Right renal cortex interstitium (tissue), 3 donors: ENCODE data around the gene TOGARAM1. TPM values are rescaled to one million over a fixed set of nuclear protein-coding genes. Genes with fewer than 3 reads are reported as not detected.
"Not testable (repeated sequence)": the region's sequence is repeated elsewhere in the genome, so short reads cannot be mapped to it uniquely, and the experiment has no call there.

Experiments
- DNase-seq, 3 donors: peaks; one replicate each; pipeline ENCODE4 v3.0.0-alpha.2; 2013; ENCODE audit warnings: low read depth in 3 of 3, low spot score in 2 of 3
- polyA plus RNA-seq, 3 donors: library from polyadenylated mRNA; unstranded; fragments of 120-200 nt; gene quantifications; one replicate each; pipeline ENCODE4 v1.2.1, GENCODE V29; 2013; ENCODE audit not compliant: insufficient read length in 3 of 3

The TOGARAM1 gene
- polyA plus RNA-seq, 3 donors, result 33.8 to 41.9 (median 35.7) TPM

DNA sequence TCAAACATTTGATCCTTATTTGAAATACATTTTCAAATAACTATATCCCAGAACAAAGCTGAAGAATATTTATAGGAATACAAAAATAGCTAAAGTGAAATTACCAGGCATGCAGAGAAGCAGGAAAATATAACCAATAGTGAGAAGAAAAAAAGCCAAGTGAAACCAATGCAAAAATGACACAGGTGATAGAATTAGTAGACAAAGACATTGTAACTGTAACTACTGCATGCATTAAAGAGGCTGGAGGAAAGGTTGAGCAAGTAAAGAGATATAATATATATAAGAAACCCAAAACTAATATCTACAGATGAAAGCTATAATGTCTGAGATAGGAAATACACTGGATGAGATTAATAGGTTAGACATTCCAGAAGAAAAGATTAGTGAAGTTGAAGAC lies 72.7 kb downstream of the TOGARAM1 start:
- no peak for DNase-seq

DNA sequence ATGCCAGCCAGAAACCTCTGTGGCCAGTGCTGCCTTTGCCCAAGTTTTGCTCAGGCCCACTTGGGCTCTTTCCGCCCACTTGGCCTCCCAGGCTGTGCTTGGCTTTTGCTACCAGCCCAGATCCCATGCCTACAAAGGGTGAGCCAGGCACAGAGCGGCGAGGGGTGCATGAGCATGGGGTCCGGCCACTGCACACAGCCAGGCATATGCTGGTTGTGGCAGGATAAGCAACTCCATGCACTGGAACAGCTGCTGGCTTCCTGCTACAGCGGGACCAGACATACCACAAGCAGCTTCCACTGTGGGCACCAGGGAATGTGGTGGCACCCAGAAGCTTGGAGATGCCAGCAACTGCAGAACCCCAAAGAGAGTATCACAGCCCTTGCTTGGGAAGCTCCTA lies 76.3 kb downstream of the TOGARAM1 start:
- no peak for DNase-seq

DNA sequence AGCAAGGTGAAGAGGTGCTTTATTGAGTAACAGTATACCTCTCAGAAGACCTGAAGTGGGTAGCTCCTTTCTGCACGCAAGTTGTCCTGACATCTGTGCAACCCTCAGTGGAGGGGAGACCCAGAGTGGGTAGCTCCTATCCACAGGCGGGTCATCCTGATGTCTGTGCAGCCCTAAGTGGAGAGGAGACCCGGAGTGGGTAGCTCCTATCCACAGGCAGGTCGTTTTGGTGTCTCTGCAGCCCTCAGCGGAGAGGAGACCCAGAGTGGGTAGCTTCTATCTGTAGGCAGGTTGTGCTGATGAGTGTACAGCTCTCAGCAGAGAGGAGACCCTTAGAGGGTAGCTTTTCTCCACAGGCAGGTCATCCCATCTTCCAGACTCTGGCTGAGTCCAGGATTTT lies 76.9 kb downstream of the TOGARAM1 start:
- no peak for DNase-seq

DNA sequence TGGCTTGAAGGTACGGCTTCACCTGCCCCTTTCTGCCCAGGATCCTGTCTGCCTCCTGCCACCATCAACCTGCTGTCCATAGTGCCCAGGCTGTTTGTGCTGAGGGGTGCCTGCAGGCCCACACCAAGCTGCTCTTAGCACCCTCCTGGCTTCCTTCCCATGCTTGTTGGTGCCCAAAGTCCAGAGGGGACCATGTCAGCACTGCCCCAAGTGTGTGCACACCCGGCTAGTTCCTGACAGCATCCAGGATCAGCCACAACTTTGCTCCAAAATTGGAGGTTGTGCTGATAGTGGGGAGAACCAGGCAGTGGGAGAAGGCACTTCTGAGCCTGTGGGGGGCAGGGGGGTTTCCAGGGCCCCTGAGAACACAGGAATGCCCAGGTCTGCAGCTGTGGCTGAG lies 77.4 kb downstream of the TOGARAM1 start:
- DNase-seq, result no peak

DNA sequence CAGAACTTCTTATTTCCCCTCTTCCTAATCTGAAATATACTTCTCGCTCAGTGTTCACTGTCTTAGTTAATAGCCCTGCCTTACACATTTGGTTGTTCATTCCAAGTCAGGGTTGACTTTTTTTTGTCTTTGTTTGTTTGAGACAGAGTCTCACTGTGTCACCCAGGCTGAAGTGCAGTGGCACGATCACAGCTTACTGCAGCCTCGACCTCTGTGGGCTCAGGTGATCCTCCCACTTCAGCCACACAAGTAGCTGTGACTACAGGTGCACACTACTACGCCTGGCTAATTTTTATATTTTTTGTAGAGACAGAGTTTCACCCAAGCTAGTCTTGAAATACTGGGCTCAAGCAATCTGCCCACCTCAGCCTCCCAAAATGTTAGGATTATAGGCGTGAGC lies 79.7 kb downstream of the TOGARAM1 start:
- no peak for DNase-seq

DNA sequence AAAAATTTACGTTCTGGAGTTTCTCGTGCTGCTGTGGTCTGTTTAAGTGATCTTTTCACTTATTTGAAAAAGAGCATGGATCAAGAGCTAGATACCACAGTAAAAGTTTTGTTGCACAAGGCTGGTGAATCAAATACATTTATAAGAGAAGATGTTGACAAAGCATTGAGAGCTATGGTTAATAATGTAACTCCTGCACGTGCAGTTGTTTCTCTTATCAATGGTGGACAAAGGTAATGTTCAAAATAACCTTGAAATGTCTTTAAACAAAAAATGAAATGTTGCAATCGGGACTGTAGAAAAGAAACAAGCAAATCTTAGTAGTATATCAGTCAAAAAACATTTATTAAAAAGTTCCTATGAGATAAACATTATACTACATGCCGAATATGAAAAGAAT lies 82.6 kb downstream of the TOGARAM1 start:
- DNase-seq, result no peak

DNA sequence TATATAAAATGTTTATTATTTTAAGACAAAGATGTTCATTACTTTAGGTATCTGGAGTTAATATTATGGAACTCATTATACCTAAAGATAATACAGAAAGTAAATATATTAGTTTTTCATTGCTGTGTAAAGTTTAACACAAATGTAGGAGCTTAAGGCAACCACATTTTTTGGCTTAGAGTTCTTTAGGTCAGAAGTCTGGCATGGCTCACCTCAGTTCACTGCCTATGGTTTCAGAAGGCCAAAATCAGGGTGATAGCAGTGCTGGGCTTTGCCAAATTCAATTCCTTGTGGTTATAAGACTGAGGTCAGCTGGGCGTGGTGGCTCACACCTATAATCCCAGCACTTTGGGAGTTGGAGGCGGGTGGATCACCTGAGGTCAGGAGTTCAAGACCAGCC lies 86.4 kb downstream of the TOGARAM1 start:
- DNase-seq, result no peak

DNA sequence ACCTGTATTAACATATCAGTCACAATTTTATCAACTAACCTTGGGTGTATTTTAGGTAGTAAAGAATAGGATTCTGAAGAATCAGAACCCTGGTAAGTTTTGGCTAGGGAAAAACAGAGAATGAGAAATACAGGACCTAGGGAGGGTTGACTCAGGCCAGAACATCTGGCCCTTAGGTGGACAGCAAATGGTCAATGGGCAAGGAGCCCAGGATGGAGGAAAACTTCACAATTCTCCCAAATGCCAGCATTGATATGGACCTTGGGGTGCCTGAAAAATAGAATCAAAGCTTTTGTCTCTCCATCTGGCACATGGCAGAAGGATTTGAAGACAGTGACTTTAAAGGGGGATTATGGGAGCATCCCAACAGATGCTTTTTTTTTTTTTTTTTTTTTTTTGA lies 89.2 kb downstream of the TOGARAM1 start:
- DNase-seq, result no peak

DNA sequence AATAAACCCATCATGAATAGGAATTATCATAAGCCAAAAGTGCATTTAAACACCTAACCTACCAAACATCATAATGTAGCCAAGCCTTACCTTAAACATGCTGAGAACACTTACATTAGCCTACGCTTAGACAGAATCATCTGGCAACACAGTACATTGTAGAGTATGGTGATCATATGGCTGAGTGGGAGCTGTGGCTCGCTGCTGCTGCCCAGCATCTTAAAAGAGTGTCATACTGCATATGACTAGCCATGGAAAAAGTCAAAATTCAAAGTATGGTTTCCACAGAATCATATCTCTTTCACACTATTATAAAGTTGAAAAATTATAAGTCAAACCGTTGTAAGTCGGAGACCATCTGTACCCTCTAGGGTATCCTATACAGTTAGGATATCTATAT lies 89.9 kb downstream of the TOGARAM1 start:
- no peak for DNase-seq

DNA sequence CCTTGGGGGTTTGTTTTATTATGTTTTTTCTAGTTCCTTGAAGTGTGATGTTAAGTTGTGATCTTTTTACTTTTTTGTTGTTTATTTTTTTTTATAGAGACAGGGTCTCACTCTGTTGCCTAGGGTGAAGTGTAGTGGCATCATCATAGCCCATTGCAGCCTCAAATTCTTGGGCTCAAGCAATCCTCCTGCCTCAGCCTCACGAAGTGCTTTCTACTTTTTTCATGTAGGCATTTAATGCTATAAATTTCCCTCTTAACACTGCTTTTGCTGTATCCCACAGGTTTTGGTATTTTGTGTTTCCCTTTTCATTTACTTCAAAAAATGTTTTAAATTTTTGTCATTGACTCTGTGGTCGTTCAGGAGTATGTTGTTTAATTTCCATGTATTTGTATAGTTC lies 95.4 kb downstream of the TOGARAM1 start:
- DNase-seq, result no peak

DNA sequence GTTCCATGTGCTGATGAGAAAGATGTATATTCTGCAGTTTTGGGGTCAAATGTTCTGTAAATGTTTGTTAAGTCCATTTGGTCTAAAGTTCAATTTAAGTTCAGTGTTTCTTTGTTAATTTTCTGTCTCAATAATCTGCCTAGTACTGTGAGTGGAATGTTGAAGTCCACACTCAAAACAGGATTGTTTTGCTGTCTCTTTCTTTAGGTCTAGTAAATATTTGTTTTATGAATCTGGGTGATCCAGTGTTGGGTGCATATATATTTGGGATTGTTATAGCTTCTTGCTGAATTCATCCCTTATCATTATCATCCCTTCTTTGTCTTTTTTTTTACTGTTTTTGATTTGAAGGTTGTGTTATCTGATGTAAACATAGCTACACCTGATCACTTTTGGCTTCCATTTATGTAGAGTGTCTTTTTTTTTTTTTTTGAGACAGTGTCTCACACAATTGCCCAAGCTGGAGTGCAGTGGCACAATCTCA lies 95.9 kb downstream of the TOGARAM1 start:
- no peak for DNase-seq

DNA sequence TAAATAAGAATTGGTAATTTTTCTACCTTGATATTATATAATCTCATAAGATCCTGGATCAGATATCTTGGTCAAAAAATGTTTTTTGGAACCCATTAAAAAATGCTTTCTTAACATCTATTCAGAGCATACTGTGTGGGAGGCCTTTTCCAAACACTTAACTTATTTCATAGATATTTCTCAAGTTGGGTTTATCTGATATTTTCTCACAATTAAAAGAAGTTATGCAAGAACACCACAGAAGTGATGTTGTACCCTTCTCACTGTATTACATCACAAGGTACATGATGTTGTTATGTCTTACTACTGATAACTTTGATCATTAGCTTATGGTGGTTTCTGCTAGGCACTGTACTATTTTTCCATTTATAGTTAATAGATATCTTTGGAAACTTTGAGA lies 98.6 kb downstream of the TOGARAM1 start:
- DNase-seq, result no peak

DNA sequence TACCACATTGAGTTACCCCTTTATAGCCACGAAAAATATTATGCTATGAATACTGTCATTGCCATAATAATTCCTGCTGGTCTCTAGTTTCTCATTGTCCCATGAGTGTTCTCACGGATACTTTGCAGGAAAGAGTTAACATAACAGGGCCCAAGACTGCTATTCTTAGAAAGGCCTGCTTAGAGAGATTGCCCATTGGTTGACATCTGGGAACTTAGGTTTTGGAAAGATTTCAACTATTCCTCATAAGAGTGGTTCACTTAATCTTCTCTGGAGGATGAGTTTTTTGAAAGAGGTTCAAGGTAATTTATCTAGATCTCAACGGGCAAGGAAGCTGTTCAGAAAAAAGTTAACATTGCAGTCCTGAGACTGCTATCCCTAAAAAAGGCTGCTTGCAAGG lies 103.5 kb downstream of the TOGARAM1 start:
- DNase-seq, result no peak

DNA sequence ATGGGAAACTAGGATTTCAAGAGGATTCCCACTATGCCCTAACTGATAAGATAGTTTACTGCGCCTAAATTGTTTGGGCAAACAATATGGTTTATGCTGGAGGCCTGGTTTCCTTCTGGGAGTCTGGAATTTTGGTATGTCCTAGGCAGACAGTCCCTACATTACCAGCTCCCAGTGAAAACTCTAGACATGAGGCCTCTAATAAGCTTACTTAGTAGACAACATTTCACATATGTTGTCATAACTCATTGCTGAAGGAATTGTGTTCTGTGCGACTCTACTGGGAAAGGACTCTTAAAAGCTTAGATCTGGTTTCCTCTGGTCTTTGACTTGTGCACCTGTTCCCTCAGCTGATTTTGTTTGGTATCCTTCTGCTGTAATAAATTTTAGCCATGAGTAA lies 104.0 kb downstream of the TOGARAM1 start:
- no peak for DNase-seq

DNA sequence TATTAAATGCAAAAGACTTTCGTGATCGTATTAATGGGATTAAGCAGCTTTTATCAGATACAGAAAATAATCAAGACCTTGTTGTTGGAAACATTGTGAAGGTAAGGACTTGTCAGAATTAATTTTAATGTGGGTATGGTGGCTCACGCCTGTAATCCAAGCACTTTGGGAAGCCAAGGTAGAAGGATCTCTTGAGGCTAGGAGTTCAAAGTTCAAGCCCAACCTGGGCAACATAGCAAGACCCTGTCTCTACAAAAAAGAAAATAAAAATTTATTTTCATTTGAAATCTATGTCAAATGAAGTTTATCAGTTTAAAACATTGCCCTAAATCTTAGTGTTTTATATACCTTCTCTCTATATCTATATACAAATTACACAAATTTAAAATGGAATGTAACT lies 104.7 kb downstream of the TOGARAM1 start:
- no peak for DNase-seq

DNA sequence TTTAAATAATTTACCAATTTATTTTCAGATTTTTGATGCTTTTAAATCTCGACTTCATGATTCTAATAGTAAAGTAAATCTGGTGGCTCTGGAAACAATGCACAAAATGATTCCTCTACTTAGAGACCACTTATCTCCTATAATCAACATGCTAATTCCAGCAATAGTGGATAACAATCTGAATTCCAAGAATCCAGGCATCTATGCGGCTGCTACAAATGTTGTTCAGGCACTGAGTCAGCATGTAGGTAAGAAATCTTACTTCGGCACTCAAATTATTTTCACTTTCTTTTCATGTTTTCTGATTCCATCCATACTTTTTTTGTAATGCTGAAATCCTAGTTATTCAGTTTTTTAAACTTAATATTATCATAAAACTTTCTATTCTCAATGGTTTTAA lies 106.4 kb downstream of the TOGARAM1 start:
- no peak for DNase-seq

DNA sequence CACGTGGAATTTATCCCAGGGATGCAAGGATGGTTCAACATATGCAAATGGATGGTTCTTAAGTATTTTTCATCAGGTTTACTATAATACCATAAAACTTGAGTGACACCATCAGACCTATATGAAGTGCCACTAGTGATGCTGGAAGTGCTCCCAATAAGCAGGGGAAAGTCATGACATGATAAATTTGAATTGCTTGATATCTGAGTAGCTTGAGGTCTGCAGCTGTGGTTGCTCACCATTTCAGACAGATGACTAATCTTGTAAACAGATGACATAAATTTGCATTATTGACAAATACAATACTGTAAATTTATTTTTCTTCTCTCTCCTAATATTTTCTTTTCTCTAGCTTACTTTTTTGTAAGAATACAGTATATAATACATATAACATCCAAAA lies 108.2 kb downstream of the TOGARAM1 start:
- DNase-seq, result no peak

DNA sequence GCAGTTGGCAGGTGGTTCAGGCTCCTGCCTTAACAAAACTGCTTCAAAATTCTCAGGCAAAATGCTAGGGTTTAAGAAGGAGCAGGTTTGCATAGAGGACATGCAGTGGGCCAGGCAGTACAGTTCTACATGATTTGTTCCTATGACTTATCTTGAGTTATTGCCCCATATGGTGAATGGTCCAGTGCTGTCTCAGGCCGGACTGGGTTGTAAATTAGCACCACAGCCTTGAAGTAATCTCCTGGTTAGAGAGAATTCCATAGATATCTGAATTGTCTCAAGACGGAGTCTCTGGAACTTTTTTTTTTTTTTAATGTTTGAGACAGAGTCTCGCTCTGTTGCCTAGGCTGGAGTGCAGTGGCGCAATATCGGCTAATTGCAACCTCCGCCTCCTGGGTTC lies 110.1 kb downstream of the TOGARAM1 start:
- no peak for DNase-seq

DNA sequence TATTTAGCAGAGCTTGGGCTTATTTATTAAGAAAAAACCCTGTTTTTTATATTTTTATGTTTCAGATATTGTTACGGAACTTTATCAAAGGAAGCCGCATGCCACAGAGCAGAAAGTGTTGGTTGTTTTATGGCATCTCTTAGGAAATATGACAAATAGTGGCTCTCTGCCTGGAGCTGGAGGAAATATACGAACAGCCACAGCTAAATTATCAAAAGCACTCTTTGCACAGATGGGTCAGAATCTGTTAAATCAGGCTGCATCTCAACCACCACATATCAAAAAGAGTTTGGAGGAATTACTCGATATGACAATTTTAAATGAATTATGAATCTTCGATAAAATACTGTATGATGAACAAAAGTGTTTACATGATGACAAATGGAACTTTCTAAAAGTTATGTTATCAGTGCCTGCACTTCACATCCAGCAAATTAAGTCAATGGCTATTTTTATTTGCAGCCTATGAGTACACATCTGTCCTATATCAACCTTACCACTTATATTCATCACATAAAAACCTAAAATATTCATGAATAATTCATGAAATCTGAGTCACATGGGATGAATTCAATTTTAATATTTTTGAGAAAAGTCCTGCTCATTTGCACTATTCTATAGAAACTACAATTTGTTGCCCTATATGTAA lies 111.4 kb downstream of the TOGARAM1 start:
- no peak for DNase-seq

DNA sequence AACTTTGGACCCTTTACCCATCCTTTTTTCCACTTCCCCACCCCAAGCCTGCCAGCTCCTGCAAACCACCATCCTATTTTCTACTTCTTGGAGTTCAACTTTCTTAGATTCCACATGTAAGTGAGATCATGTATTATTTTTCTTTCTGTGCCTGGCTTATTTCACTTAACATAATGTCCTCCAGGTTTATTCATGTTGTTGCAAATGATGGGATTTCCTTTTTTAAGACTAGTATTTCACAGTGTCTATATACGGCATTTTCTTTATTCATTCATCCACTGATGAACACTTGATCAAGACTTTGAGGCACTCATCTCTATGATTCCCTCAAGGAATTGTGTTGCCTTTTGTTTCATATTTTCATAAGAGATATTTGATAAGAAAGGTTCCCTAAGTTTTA lies 116.3 kb downstream of the TOGARAM1 start:
- DNase-seq, result no peak

DNA sequence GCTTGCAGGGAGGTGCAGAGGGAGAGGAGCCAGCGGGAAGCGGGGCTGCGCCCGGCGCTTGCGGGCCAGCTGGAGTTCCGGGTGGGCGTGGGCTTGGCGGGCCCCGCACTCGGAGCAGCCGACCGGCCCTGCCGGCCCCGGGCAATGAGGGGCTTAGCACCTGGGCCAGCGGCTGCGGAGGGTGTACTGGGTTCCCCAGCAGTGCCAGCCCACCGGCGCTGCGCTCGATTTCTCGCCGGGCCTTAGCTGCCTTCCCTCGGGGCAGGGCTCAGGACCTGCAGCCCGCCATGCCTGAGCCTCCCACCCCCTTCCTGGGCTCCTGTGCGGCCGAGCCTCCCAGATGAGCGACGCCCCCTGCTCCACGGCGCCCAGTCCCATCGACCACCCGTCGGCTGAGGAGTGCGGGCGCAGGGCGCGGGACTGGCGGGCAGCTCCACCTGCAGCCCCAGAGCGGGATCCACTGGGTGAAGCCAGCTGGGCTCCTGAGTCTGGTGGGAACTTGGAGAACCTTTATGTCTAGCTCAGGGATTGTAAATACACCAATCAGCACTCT lies 118.5 kb downstream of the TOGARAM1 start:
- not testable (repeated sequence) for DNase-seq

DNA sequence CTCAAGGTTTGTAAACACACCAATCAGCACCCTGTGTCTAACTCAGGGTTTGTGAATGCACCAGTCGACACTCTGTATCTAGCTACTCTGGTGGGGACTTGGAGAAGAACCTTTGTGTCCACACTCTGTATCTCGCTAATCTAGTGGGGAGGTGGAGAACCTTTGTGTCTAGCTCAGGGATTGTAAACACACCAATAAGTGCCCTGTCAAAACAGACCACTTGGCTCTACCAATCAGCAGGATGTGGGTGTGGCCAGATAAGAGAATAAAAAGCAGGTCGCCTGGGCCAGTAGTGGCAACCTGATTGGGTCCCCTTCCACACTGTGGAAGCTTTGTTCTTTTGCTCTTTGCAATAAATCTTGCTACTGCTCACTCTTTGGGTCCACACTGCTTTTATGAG lies 119.1 kb downstream of the TOGARAM1 start:
- DNase-seq, result not testable (repeated sequence)

DNA sequence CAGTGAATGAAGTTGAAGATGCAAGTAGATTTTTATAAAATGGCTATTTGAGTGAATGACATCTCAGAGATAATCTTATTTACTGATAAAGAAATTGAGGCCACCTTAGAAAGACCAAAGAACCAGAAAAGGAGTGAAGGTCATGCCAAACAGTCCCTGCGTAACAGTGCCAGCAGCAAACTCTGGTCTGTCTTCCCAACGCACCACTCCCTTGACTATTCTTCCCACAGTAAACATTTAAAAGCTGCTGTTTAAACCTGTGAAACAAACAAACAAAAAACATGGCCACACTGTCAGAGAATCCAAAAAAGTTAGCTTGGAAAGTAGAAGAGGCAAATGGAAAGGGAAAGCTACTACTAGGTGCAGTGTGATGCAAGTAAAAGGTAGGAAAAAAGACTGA lies 120.4 kb downstream of the TOGARAM1 start:
- no peak for DNase-seq
